RWPE2 (cell line): ENCODE data around the gene PITHD1.
"Not testable (repeated sequence)": the region's sequence is repeated elsewhere in the genome, so short reads cannot be mapped to it uniquely, and the experiment has no call there.

Experiments
- ATAC-seq: fragments of 200-7000 bp; cut with Tn5 transposase; 3 replicates; pipeline ENCODE4 v1.9.1; 2021; ENCODE audit warnings: low read depth
- DNase-seq: peaks from one replicate; pipeline ENCODE4 v3.0.0-alpha.2; 2020; ENCODE audit warnings: low spot score
- H3K27ac ChIP-seq: fragments of 450-650 bp; 2 replicates; pipeline ENCODE4 v1.5.1; 2017; ENCODE audit warnings: mild to moderate bottlenecking; ENCODE audit not compliant: poor library complexity, severe bottlenecking
- H3K27me3 ChIP-seq: fragments of 250-450 bp; sonication (Bioruptor Pico); 2 replicates; pipeline ENCODE4 v1.5.1; 2021; ENCODE audit warnings: mild to moderate bottlenecking, moderate library complexity; ENCODE audit not compliant: insufficient read depth, poor library complexity, severe bottlenecking
- H3K36me3 ChIP-seq: fragments of 250-450 bp; sonication (Bioruptor Pico); 2 replicates; pipeline ENCODE4 v1.5.1; 2020; ENCODE audit warnings: low read depth, mild to moderate bottlenecking, moderate library complexity
- H3K4me1 ChIP-seq: fragments of 250-450 bp; sonication (Bioruptor Pico); 2 replicates; pipeline ENCODE4 v1.5.1; 2021; ENCODE audit warnings: mild to moderate bottlenecking, moderate library complexity; ENCODE audit not compliant: insufficient read depth, poor library complexity, severe bottlenecking
- H3K4me3 ChIP-seq: fragments of 250-450 bp; sonication (Bioruptor Pico); 2 replicates; pipeline ENCODE4 v1.5.1; 2021; ENCODE audit warnings: mild to moderate bottlenecking, moderate library complexity; ENCODE audit not compliant: severe bottlenecking
- H3K9me3 ChIP-seq: fragments of 250-450 bp; sonication (Bioruptor Pico); 2 replicates; pipeline ENCODE4 v1.5.1; 2021; ENCODE audit warnings: mild to moderate bottlenecking, moderate library complexity; ENCODE audit not compliant: severe bottlenecking
- CTCF ChIP-seq: fragments of 450-650 bp; IDR thresholded peaks from one replicate; pipeline ENCODE4 v1.5.1; 2017; ENCODE audit warnings: mild to moderate bottlenecking, moderate library complexity; ENCODE audit not compliant: poor library complexity, severe bottlenecking

PITHD1 gene

GRCh38 chr1:23825076-23825761 lies 47.0 kb downstream of the PITHD1 start, which contains the start of gene HMGCL:
HMGCL (minus strand) TSS chr1:23825429; CDS start chr1:23825415, 14 bp downstream.
- H3K4me1 ChIP-seq, result peaks cover 4% of the 10 kb centered on the region
- TF ChIP-seq CTCF, result no peak

GRCh38 chr1:23825762-23826522 lies 47.7 kb downstream of the PITHD1 start:
- DNase-seq, result no peak
- Histone ChIP-seq H3K27ac (peak overlapping the region; percentile 42), H3K4me3 (peak overlapping the region; percentile 93), H3K36me3 (no peaks in the 10 kb centered on the region), H3K9me3 (no peaks in the 10 kb centered on the region), H3K27me3 (no peaks in the 10 kb centered on the region), H3K4me1 (peaks cover 4% of the 10 kb centered on the region)
- no peak for ATAC-seq
- no peak for TF ChIP-seq CTCF

More at GRCh38 chr1:23825076-23825761, 47.0 kb downstream of the PITHD1 start, which contains the start of gene HMGCL:
- peak within 1 kb of the TSS; percentile 93 for H3K4me3 ChIP-seq
- H3K27ac ChIP-seq, result peak within 1 kb of the TSS; percentile 42
- DNase-seq (peak; percentile 86), ATAC-seq (peak; percentile 89)
- H3K9me3 ChIP-seq, result no peaks in the 10 kb centered on the region
- no peaks in the 10 kb centered on the region for H3K36me3 ChIP-seq
- no peaks in the 10 kb centered on the region for H3K27me3 ChIP-seq

GRCh38 chr1:23826590-23826989 lies 48.4 kb downstream of the PITHD1 start:
- H3K9me3 ChIP-seq, H3K36me3 ChIP-seq, ATAC-seq, H3K4me3 ChIP-seq, H3K4me1 ChIP-seq, DNase-seq, H3K27me3 ChIP-seq, H3K27ac ChIP-seq: not testable (repeated sequence)

- TF ChIP-seq CTCF, result no peak
- no peak overlapping the region for H3K4me3 ChIP-seq
Observed at GRCh38 chr1:23827717-23828116, 49.5 kb downstream of the PITHD1 start.

GRCh38 chr1:23834156-23834555 lies 55.9 kb downstream of the PITHD1 start:
- not testable (repeated sequence) for ATAC-seq, H3K27ac ChIP-seq, H3K36me3 ChIP-seq, H3K27me3 ChIP-seq, DNase-seq, H3K4me3 ChIP-seq, H3K4me1 ChIP-seq, H3K9me3 ChIP-seq

More at GRCh38 chr1:23827717-23828116, 49.5 kb downstream of the PITHD1 start:
- Histone ChIP-seq H3K36me3 (no peaks in the 10 kb centered on the region), H3K4me1 (peaks cover 4% of the 10 kb centered on the region), H3K27ac (no peak overlapping the region), H3K27me3 (no peaks in the 10 kb centered on the region), H3K9me3 (no peaks in the 10 kb centered on the region)
- ATAC-seq (no peak), DNase-seq (no peak)
